H1 (cell line): Measurements from ENCODE around the gene ITIH6. TPM values are rescaled to one million over a fixed set of nuclear protein-coding genes. Genes with fewer than 3 reads are reported as not detected.

Source experiments
- CHD7 ChIP-seq: fragments of 300-600 bp; sonication (generic); IDR thresholded peaks from 2 replicates; pipeline ENCODE4 v1.7.1; 2012; ENCODE audit warnings: low read length, moderate library complexity, mild to moderate bottlenecking, inconsistent platforms; ENCODE audit not compliant: insufficient replicate concordance
- EGR1 ChIP-seq: IDR thresholded peaks from 2 replicates; pipeline ENCODE4 v1.6.1; 2011; ENCODE audit warnings: low read depth, low read length, borderline replicate concordance
- NANOG ChIP-seq: IDR thresholded peaks from 2 replicates; pipeline ENCODE4 v1.6.1; 2011; ENCODE audit warnings: low read length, low read depth, mild to moderate bottlenecking, inconsistent platforms; ENCODE audit not compliant: insufficient read depth, poor library complexity, severe bottlenecking
- POU5F1 ChIP-seq: IDR thresholded peaks from 2 replicates; pipeline ENCODE4 v1.6.1; 2011; ENCODE audit warnings: low read depth, mild to moderate bottlenecking, low read length, moderate library complexity
- RAD21 ChIP-seq, 2 experiments: IDR thresholded peaks in 1 of 2; conservative IDR thresholded peaks in 1 of 2; 2 replicates each; pipeline ENCODE4 v1.6.1; 2011; ENCODE audit warnings: low read depth in 2 of 2, low read length in 2 of 2, improper control_type of control experiment in 1 of 2, inconsistent platforms in 1 of 2, mild to moderate bottlenecking in 1 of 2, moderate library complexity in 1 of 2
- RBBP5 ChIP-seq: IDR thresholded peaks from 2 replicates; pipeline ENCODE4 v1.7.1; 2012; ENCODE audit warnings: low read depth, mild to moderate bottlenecking, inconsistent platforms, low read length, moderate library complexity, borderline replicate concordance
- RFX5 ChIP-seq: IDR thresholded peaks from 2 replicates; pipeline ENCODE4 v1.6.1; 2011; ENCODE audit warnings: low read depth, low read length, improper control_type of control experiment, borderline replicate concordance
- SIRT6 ChIP-seq: IDR thresholded peaks from one replicate; pipeline ENCODE4 v1.7.1; 2012; ENCODE audit warnings: low read length, inconsistent platforms
- TEAD4 ChIP-seq: IDR thresholded peaks from 2 replicates; pipeline ENCODE4 v1.6.1; 2012; ENCODE audit warnings: low read depth, low read length, inconsistent platforms, mixed read lengths
- ZNF274 ChIP-seq: IDR thresholded peaks from 2 replicates; pipeline ENCODE4 v1.7.0; 2012; ENCODE audit warnings: low read length, borderline replicate concordance; ENCODE audit errors: extremely low read depth
- polyA plus RNA-seq, 7 experiments: library from polyadenylated mRNA; depleted of rRNA in 3 of 7; stranded (reverse) in 5 of 7; unstranded in 2 of 7; fragments of >200 nt in 5 of 7; fragments of 200-250 nt in 2 of 7; gene quantifications; 1 replicate in 5 of 7; 2 replicates in 1 of 7; 4 replicates in 1 of 7; pipeline versions ENCODE4 v1.2.1 to v1.2.3, GENCODE V29; 2011 to 2013; ENCODE audit warnings: missing spikeins in 2 of 7, mixed read lengths in 2 of 7
- total RNA-seq: library from RNA; stranded (reverse); fragmentation: NEBNext Ultra II Directional; extraction: Animal tissue kit (Norgen Biotek cat#: 25700); gene quantifications from 2 replicates; pipeline ENCODE4 v1.2.1, GENCODE V29; 2021

The ITIH6 gene
- total and polyA plus RNA-seq, 2 of the 8 experiments (the other 6 are each of a cell fraction or from before 2014, with no cell fraction given) = 0.02 TPM; not detected in 1

GRCh38 chrX:54838583-54838982 lies 40.5 kb upstream of the ITIH6 start (continued):
- no peak for TF ChIP-seq CHD7
- no peak for TF ChIP-seq RAD21 (IDR thresholded peaks at IDR 0.05 in 1 of 2, conservative IDR thresholded peaks at IDR 0.05 in 1 of 2; ENCODE audit: low read depth in 2 of 2, low read length in 2 of 2)
- TF ChIP-seq TEAD4 = no peak
- TF ChIP-seq ZNF274 = no peak
- no peak for TF ChIP-seq SIRT6
- no peak for TF ChIP-seq NANOG
- TF ChIP-seq RFX5 = no peak
- no peak for TF ChIP-seq RBBP5
- TF ChIP-seq POU5F1 = no peak
- no peak for TF ChIP-seq EGR1
